WTC11 (cell line): Measurements from ENCODE around the gene PPP3CB.

Experiments used
- CREB1 ChIP-seq: sonication (generic); formaldehyde crosslinking; IDR thresholded peaks from 2 replicates; pipeline ENCODE4 v1.8.0; 2023; ENCODE audit warnings: mild to moderate bottlenecking, missing genetic modification reagents
- CTCF ChIP-seq: fragments of 200-600 bp; IDR thresholded peaks from 2 replicates; pipeline ENCODE4 v1.8.0; 2022; ENCODE audit warnings: antibody characterized with exemption
- E2F1 ChIP-seq: sonication (generic); formaldehyde crosslinking; IDR thresholded peaks from 2 replicates; pipeline ENCODE4 v1.8.0; 2022; ENCODE audit warnings: mild to moderate bottlenecking, missing genetic modification reagents
- E2F5 ChIP-seq: sonication (generic); formaldehyde crosslinking; IDR thresholded peaks from 2 replicates; pipeline ENCODE4 v1.8.1; 2022; ENCODE audit warnings: mild to moderate bottlenecking, moderate library complexity, missing genetic modification reagents
- ELF4 ChIP-seq: sonication (generic); formaldehyde crosslinking; IDR thresholded peaks from 2 replicates; pipeline ENCODE4 v1.8.1; 2022; ENCODE audit warnings: low read depth, mild to moderate bottlenecking, moderate library complexity, missing genetic modification reagents
- ETV6 ChIP-seq: sonication (generic); formaldehyde crosslinking; IDR thresholded peaks from 2 replicates; pipeline ENCODE4 v1.8.1; 2022; ENCODE audit warnings: mild to moderate bottlenecking, missing genetic modification reagents
- FOXP4 ChIP-seq: sonication (generic); formaldehyde crosslinking; IDR thresholded peaks from 2 replicates; pipeline ENCODE4 v1.8.0; 2022; ENCODE audit warnings: mild to moderate bottlenecking, missing genetic modification reagents
- IRF2 ChIP-seq: sonication (generic); formaldehyde crosslinking; IDR thresholded peaks from 2 replicates; pipeline ENCODE4 v1.8.0; 2022; ENCODE audit warnings: low read depth, missing genetic modification reagents, borderline replicate concordance
- JUN ChIP-seq: sonication (generic); formaldehyde crosslinking; IDR thresholded peaks from 2 replicates; pipeline ENCODE4 v1.8.0; 2023; ENCODE audit warnings: mild to moderate bottlenecking, missing genetic modification reagents
- MAX ChIP-seq: sonication (generic); formaldehyde crosslinking; IDR thresholded peaks from 2 replicates; pipeline ENCODE4 v1.8.0; 2022; ENCODE audit warnings: mild to moderate bottlenecking, missing genetic modification reagents
- PREB ChIP-seq: sonication (generic); formaldehyde crosslinking; IDR thresholded peaks from 2 replicates; pipeline ENCODE4 v1.8.1; 2022; ENCODE audit warnings: mild to moderate bottlenecking, missing genetic modification reagents, moderate library complexity, borderline replicate concordance
- SMAD4 ChIP-seq: sonication (generic); formaldehyde crosslinking; IDR thresholded peaks from 2 replicates; pipeline ENCODE4 v1.8.0; 2022; ENCODE audit warnings: mild to moderate bottlenecking, missing genetic modification reagents
- TEAD4 ChIP-seq: sonication (generic); formaldehyde crosslinking; IDR thresholded peaks from 2 replicates; pipeline ENCODE4 v1.8.0; 2022; ENCODE audit warnings: mild to moderate bottlenecking, missing genetic modification reagents
- ZNF138 ChIP-seq: sonication (generic); formaldehyde crosslinking; conservative IDR thresholded peaks from 2 replicates; pipeline ENCODE4 v1.8.1; 2022; ENCODE audit warnings: mild to moderate bottlenecking, moderate library complexity, missing genetic modification reagents

GRCh38 chr10:73444457-73444856 is 51.4 kb downstream of the PPP3CB start:
- TF ChIP-seq PREB (no peak), CTCF (no peak), SMAD4 (CRISPR knock-in tag) (no peak), ETV6 (CRISPR knock-in tag) (no peak), FOXP4 (CRISPR knock-in tag) (no peak), E2F1 (CRISPR knock-in tag) (no peak), ELF4 (CRISPR knock-in tag) (no peak), MAX (CRISPR knock-in tag) (no peak), E2F5 (CRISPR knock-in tag) (no peak), TEAD4 (no peak), JUN (CRISPR knock-in tag) (no peak), IRF2 (CRISPR knock-in tag) (no peak), ZNF138 (CRISPR knock-in tag) (no peak), CREB1 (no peak)
